ENCODE measurements around the gene PXYLP1. TPM values are rescaled to one million over a fixed set of nuclear protein-coding genes. Genes with fewer than 3 reads are reported as not detected.

The PXYLP1 gene
- total RNA-seq, 2 experiments from 2014 or later = 3.6 to 4.2 TPM

GRCh38 chr3:141260630-141260927, 29.0 kb downstream of the PXYLP1 start:
- no peaks in the 10 kb centered on the region for H3K79me2 ChIP-seq (ENCODE audit: insufficient read depth, low read depth, low read length)
- no peak overlapping the region for H3K4me2 ChIP-seq (ENCODE audit: low read length)
- no peaks in the 10 kb centered on the region for H3K9me3 ChIP-seq (ENCODE audit: low read length)
- H3K9me2 ChIP-seq (ENCODE audit: insufficient read depth, low read length) = no peaks in the 10 kb centered on the region
- H3K36me3 ChIP-seq (ENCODE audit: insufficient read depth, low read length) = no peaks in the 10 kb centered on the region
- no peaks in the 10 kb centered on the region for H3K4me1 ChIP-seq (ENCODE audit: insufficient read depth, low read length, poor library complexity, severe bottlenecking)
- no TSS peak for BruUV-seq (replicated peaks)
- no peak overlapping the region for H3K27ac ChIP-seq (ENCODE audit: low read depth, low read length, poor library complexity, severe bottlenecking)
- H4K20me1 ChIP-seq (ENCODE audit: insufficient read depth, low read length) = no peaks in the 10 kb centered on the region
- H2AFZ ChIP-seq (ENCODE audit: low read length) = no peak overlapping the region
- POLR2A ChIA-PET = no interaction called here
- intact Hi-C loops (cut with micrococcal nuclease; ENCODE audit: unreplicated experiment) = no loop called here
- H3K4me3 ChIP-seq (ENCODE audit: low read depth, low read length, poor library complexity, severe bottlenecking) = no peak overlapping the region
- no peak for TF ChIP-seq CTCF (conservative IDR thresholded peaks at IDR 0.05; ENCODE audit: low read length)
- TF ChIP-seq EZH2phosphoT487 (IDR thresholded peaks at IDR 0.05; ENCODE audit: borderline replicate concordance, low read depth, low read length) = no peak
- CTCF ChIA-PET (ENCODE audit: unreplicated experiment) = no interaction called here
- no peak for DNase-seq (ENCODE audit: low spot score)

GRCh38 chr3:141261472-141262307, 30.1 kb downstream of the PXYLP1 start:
- TF ChIP-seq EZH2phosphoT487 (IDR thresholded peaks at IDR 0.05; ENCODE audit: borderline replicate concordance, low read depth, low read length) (no peak), CTCF (conservative IDR thresholded peaks at IDR 0.05; ENCODE audit: low read length) (no peak)
- CTCF ChIA-PET (ENCODE audit: unreplicated experiment) = no interaction called here
- Histone ChIP-seq H3K79me2 (ENCODE audit: insufficient read depth, low read depth, low read length) (no peaks in the 10 kb centered on the region), H3K36me3 (ENCODE audit: insufficient read depth, low read length) (no peaks in the 10 kb centered on the region), H3K4me3 (ENCODE audit: low read depth, low read length, poor library complexity, severe bottlenecking) (no peak overlapping the region), H2AFZ (ENCODE audit: low read length) (no peak overlapping the region), H3K9me2 (ENCODE audit: insufficient read depth, low read length) (no peaks in the 10 kb centered on the region), H3K27ac (ENCODE audit: low read depth, low read length, poor library complexity, severe bottlenecking) (no peak overlapping the region), H4K20me1 (ENCODE audit: insufficient read depth, low read length) (no peaks in the 10 kb centered on the region), H3K9me3 (ENCODE audit: low read length) (no peaks in the 10 kb centered on the region), H3K4me2 (ENCODE audit: low read length) (no peak overlapping the region), H3K4me1 (ENCODE audit: insufficient read depth, low read length, poor library complexity, severe bottlenecking) (no peaks in the 10 kb centered on the region)
- POLR2A ChIA-PET = no interaction called here
- intact Hi-C loops (cut with micrococcal nuclease; ENCODE audit: unreplicated experiment) = no loop called here
- DNase-seq (ENCODE audit: low spot score) = no peak
- BruUV-seq (replicated peaks) = no TSS peak

GRCh38 chr3:141262308-141262705, 30.7 kb downstream of the PXYLP1 start:
- Histone ChIP-seq H3K9me3 (ENCODE audit: low read length) (no peaks in the 10 kb centered on the region), H3K27ac (ENCODE audit: low read depth, low read length, poor library complexity, severe bottlenecking) (no peak overlapping the region), H4K20me1 (ENCODE audit: insufficient read depth, low read length) (no peaks in the 10 kb centered on the region), H3K36me3 (ENCODE audit: insufficient read depth, low read length) (no peaks in the 10 kb centered on the region), H2AFZ (ENCODE audit: low read length) (no peak overlapping the region), H3K79me2 (ENCODE audit: insufficient read depth, low read depth, low read length) (no peaks in the 10 kb centered on the region), H3K4me3 (ENCODE audit: low read depth, low read length, poor library complexity, severe bottlenecking) (no peak overlapping the region), H3K9me2 (ENCODE audit: insufficient read depth, low read length) (no peaks in the 10 kb centered on the region), H3K4me1 (ENCODE audit: insufficient read depth, low read length, poor library complexity, severe bottlenecking) (no peaks in the 10 kb centered on the region), H3K4me2 (ENCODE audit: low read length) (no peak overlapping the region)
- no TSS peak for BruUV-seq (replicated peaks)
- POLR2A ChIA-PET = interaction anchor here (0.9 kb wide), 1 partner anchor 13 kb away, joined by 3 read pairs; no protein-coding TSS in a partner anchor
- intact Hi-C loops (cut with micrococcal nuclease; ENCODE audit: unreplicated experiment) = no loop called here
- DNase-seq (ENCODE audit: low spot score) = no peak
- CTCF ChIA-PET (ENCODE audit: unreplicated experiment) = no interaction called here
- TF ChIP-seq EZH2phosphoT487 (IDR thresholded peaks at IDR 0.05; ENCODE audit: borderline replicate concordance, low read depth, low read length) = no peak
- no peak for TF ChIP-seq CTCF (conservative IDR thresholded peaks at IDR 0.05; ENCODE audit: low read length)

All from OCI-LY7 (cell line).